MM.1S (cell line): Measurements from ENCODE around the gene SGK1.

ENCODE experiments used
- CTCF ChIP-seq: fragments of 300-600 bp; sonication (generic); IDR thresholded peaks from 2 replicates; pipeline ENCODE4 v1.5.1; 2016; ENCODE audit warnings: antibody characterized with exemption, low read length, mixed read lengths
- EZH2phosphoT487 ChIP-seq: fragments of 300-600 bp; sonication (generic); IDR thresholded peaks from 2 replicates; pipeline ENCODE4 v1.6.1; 2018; ENCODE audit warnings: antibody characterized with exemption, low read length

GRCh38 chr6:134238960-134239795 lies 78.7 kb downstream of the SGK1 start:
- TF ChIP-seq CTCF (no peak), EZH2phosphoT487 (no peak)
